ENCODE measurements around the gene VAPA.

The VAPA gene

GRCh38 chr18:9944805-9945204 lies 31.0 kb downstream of the VAPA start:
- DNase-seq = no peak

GRCh38 chr18:9946831-9947230 lies 33.0 kb downstream of the VAPA start:
- DNase-seq = no peak

DNA sequence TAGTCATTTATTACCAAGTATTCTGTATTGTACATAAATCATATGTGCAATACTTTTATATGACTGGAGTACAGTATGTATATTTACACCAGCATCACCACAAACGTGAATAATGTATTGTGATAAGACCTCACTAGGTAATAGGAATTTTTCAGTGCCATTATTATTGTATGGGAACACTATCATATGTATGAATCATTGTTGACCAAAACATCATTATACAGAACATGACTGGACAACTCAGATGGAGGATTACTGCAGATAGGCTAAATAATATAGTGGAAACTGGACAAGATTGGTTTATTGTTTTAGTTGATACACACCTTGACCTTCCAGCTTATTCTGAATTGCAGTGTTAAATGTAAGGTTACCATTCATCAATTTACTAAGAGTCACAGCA lies 33.4 kb downstream of the VAPA start:
- no peak for DNase-seq

- DNase-seq = no peak
Observed at GRCh38 chr18:9949315-9949714, 35.5 kb downstream of the VAPA start.

- no peak for DNase-seq
Observed at GRCh38 chr18:9949861-9950260, 36.0 kb downstream of the VAPA start.

DNA sequence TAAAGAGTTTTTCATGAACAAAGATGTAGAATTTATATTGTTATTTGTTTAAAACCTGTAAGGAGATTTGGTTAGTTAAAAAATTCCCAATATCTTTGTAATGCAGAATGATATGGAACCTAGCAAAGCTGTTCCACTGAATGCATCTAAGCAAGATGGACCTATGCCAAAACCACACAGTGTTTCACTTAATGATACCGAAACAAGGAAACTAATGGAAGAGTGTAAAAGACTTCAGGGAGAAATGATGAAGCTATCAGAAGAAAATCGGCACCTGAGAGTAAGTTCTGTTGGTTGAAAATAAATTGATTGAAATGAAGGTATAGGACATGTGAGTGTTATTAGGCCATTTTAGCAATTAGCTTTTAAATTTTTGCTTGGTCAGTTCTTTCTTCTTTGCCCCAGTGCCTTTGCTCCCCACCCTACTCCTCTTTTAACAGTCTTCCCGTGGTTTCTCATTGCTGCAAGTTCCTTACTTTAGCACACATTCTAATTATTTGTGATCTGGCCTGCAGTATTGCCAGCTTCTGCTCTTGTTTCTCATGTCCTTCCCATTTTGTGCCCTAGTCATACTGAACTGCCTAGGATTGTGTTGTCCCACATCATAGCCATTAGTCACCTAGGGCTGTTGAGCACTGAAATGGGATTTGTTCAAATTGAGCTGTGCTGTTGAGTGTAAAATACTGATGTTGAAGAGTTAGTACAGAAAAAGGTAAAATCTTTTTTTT lies 36.6 kb downstream of the VAPA start:
- no peak for DNase-seq

GRCh38 chr18:9951022-9951859 lies 37.4 kb downstream of the VAPA start:
- no peak for DNase-seq

GRCh38 chr18:9952633-9953416 lies 39.0 kb downstream of the VAPA start:
- no peak for DNase-seq

- no peak for DNase-seq
Observed at GRCh38 chr18:9958861-9959399, 45.1 kb downstream of the VAPA start.

- DNase-seq = no peak
Observed at GRCh38 chr18:9959564-9959963, 45.7 kb downstream of the VAPA start.

GRCh38 chr18:9960258-9960904 lies 46.6 kb downstream of the VAPA start:
- no peak for DNase-seq

- no peak for DNase-seq
Observed at GRCh38 chr18:9961041-9961440, 47.2 kb downstream of the VAPA start.

DNA sequence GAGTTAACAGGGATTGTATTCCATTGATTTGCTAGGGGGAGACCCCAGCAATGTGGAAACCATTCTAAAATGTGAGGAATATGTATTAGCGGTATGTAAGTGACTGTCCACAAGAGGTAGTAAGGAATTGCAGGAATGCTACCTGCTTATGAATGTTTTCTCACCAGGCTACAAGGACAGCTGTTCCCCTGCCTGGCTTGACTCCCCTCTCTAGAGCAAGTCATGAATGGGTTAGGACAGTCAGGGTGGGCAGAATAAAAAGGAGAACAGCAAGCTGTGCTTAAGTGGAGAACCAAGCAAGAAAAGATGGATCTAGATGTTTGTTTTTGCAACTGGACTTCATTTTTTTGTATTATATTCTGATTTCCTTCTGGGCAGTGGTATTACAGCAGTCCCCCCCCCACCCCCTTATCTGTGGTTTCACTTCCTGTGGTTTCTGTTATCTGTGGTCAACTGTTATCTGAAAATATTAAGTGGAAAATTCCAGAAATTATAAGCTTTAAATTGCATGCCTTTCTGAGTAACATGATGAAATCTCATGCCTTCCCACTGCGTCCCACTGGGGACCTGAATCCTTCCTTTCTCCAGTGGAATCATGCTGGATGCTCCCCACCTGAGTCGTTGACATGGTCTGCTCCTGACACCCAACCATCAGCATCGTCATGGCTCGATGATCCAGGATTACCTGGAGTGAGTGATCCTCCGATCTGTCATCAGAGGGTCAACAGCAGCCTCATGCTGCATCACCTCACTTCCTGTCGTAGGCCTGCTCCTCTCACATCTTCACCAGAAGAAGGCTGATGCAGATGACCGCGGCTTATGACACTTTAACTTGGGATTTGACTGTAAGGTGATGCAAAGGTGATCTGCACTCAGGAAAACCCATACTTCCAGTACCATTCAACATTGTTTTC lies 52.2 kb downstream of the VAPA start:
- DNase-seq = no peak

DNA sequence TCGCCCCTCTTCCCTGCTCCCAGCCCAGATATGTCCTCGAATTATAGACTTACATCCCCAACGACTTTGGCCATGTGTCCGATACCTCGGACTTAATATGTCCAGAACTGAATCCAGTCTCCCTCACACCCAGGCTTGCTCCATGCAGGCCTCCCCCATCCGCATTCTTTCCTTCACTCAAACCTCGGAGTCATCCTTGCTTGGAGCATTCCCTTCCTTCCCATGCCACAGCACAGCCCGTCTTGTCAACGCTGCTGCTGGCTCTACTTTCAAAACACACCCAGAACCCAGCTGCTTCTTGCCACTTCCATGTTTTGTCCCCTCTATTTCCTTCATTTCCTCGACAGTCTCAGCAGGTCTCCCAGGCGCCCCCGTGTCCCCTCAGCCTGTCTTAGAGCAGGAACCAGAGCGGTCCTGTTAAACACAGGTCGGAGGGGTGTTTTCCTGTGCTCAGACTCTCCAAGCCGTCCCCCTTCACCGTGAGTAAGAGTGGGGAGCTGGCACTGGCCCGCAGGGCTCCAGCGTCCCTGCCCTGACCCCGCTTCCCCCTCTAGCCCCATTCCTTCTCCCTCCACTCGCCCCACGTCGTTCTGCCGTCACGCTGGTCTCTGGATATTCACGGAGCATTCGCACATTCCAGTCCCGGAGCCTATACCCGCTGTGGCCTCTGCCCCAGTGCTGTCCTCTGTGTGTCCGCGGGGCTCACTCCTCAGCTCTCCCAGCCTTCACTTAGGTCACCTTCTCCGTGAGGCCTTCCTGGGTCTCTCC lies 54.4 kb downstream of the VAPA start:
- DNase-seq = no peak

GRCh38 chr18:9969247-9969646 lies 55.4 kb downstream of the VAPA start:
- no peak for DNase-seq

DNA sequence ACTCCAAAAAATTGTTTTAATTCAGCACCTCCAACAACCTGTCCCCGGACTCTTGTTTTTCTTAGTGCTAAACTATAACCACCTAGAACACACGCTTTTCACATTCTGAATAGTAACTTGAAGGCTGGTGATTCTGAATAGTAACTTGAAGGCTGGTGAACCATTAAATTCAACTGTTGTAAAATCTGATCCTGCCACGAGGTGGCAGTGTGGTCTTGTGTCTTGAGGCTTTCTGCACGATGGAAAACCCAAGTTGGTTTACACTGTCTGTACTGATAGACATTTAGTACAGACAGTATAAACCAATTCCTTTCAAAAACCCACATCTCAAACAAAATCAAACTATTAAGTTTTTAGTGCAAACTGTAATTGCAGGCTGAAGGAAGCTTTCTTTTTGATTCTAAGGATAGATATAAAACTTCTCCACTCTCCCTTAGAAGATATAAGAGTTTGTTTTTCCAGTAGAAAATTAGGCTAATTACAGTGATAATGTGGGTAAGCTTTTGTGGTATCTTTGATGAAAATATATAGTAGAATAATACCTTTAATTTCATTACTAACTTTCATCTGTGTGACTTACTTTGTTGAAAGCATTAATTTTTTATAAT lies 57.6 kb downstream of the VAPA start:
- DNase-seq = peak; percentile 57

DNA sequence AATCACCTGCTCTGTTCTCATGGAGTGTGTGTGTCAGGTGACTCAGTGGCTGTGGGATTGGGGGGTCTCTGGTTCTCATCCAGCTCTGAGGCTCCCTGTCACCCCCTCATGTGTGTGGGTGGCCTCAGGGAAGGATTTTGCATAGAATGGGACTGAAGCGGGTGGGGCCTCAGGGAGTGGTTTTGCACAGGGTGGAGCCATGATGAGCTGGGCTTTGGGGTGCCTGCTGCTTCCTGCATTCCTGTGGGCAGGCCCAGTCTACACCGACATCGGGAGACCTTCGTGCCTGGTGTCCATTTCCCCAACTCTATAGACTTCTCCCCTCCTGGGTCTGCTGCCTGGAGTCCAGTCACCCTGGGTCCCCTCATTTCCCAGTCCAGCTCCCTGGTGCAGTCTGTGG lies 59.7 kb downstream of the VAPA start:
- DNase-seq = no peak

- no peak for DNase-seq
Observed at GRCh38 chr18:9974279-9974915, 60.6 kb downstream of the VAPA start.

- DNase-seq = no peak
Observed at GRCh38 chr18:9975658-9976057, 61.8 kb downstream of the VAPA start.

DNA sequence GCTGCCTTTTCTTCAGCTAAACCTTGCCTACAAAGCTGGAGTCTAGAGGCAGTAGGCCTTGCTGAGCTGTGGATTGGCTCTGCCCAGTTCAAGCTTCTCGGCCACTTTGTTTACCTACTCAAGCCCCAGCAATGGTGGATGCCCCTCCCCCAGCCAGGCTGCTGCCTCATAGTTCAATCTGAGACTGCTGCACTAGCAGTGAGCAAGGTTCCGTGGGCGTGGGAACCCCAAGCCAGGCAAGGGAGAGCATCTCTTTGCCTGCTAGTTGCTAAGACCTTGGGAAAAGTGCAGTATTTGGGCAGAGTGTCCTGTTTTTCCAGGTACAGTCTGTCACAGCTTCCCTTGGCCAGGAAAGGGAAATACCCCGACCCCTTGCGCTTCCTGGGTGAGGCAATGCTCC lies 68.9 kb downstream of the VAPA start:
- DNase-seq = no peak

Measured in NCI-H774 (cell line).